Medulla oblongata (tissue), 1 donor: ENCODE data around the gene GALNT9.
"Not testable (repeated sequence)": the region's sequence is repeated elsewhere in the genome, so short reads cannot be mapped to it uniquely, and the experiment has no call there.

Source experiments
- DNase-seq: peaks from one replicate; pipeline ENCODE4 v3.0.0-alpha.2; 2015; ENCODE audit errors: extremely low spot score

The GALNT9 gene

GRCh38 chr12:132279930-132280329 is 49.5 kb downstream of the GALNT9 start:
- no peak for DNase-seq

- DNase-seq: no peak
These were observed 50.1 kb downstream of the GALNT9 start for GRCh38 chr12:132279184-132279889.

- no peak for DNase-seq
These were observed 50.8 kb downstream of the GALNT9 start for GRCh38 chr12:132278401-132279183.

DNA sequence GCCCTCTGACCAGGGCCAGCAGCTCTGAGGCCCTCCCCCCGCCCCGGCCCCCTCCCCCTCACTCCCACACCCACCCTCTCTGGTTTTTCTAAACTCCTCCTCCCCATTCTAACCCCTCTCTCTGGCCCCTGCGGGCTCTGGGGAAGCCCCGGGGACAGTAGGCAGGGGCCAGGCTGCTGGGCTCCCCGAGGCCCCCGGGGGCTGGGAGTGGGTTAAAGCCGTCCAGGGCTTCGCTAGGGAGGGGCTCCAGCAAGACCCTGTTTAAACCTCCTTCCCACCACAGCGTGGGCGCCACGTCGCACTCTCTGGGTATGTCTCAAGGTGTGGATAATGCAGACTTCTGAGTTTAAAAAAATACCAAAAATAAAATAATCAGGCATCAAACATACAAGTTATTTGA is 51.4 kb downstream of the GALNT9 start:
- no peak for DNase-seq

DNA sequence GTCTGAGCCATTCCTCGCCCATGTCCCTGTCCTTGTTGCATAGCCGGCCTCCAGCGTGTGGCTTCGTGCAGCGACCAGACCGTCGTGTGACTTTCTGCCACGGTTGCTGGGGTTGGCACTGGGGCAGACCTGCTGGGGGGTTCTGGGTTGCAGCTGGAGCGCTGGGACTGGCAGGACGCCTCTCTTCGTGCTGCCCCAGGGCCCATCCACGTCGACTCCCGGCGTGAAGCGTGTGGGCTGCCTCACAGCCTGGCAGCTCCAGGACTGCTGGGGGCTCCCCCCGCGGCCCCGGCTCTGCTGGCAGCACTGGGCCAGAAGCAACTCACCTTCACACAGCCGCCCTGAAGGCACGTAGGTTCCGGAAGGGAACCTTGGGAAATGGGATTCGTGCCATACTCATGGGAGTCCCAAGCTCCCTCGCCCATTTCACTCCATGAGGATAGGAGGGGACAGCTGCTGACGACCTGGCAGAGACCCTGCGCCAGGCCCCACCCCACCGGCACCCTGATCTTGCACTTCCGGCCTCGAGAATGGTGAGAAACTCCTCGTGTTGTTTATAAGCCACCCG is 51.9 kb downstream of the GALNT9 start:
- no peak for DNase-seq

GRCh38 chr12:132276827-132277373 is 52.5 kb downstream of the GALNT9 start:
- no peak for DNase-seq

- DNase-seq: no peak
These were observed 53.1 kb downstream of the GALNT9 start for GRCh38 chr12:132276066-132276826.

DNA sequence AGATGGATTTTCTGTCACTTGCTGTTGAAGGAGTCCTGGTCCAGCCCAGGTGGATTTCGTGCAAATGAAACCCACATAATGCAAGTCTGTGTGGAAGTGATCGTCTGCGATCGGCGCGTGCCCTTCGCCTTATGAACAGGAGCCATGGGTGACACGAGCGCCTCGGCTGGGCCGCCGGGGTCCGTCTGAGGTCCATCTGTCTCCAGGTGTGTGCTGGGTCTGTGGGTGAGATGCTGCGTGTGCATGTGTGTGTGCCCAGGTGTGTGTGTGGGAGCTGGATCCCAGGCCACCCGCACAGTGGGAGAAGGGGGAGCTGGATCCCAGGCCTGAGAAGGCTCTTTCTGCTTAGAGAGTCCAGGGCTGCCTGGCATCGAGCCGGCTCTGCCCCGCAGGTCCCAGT is 53.8 kb downstream of the GALNT9 start:
- DNase-seq: no peak

GRCh38 chr12:132275110-132275531 is 54.3 kb downstream of the GALNT9 start:
- no peak for DNase-seq

DNA sequence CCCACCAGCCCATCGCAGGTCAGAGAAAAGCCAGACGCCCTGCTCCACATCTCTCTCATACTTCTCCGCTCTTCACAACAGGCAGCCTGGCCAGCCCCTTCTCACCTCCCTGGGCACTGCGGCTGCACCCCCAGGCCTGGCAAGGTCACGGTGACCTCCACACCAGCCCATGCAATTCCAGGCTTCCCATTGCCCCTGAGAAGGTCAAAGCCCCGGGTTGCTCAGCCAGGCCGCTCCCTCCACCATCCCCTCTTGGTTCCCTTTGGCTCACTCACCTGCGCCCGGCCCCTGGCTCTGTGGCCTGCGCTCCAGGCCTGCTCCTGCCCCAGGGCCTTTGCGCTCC is 55.4 kb downstream of the GALNT9 start:
- DNase-seq: no peak

DNA sequence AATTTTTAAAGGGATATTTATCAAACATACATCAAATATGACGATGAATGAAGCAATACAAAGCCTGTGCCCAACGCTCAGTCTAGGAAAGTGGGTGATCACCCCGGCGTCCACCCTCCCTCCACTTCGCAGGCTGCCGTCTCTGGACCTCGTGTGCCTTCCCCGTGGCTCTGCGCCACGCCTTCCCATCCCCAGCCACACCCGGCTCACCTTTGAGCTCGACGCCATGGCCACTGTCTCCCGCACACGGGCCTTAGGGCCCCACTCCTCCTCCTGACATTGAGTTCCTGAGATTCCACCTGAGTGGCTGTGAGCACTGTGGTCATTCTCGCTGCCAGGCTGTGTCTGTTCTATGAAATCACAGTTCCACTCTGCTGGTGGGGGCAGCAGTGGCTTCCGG is 56.7 kb downstream of the GALNT9 start:
- DNase-seq: no peak

DNA sequence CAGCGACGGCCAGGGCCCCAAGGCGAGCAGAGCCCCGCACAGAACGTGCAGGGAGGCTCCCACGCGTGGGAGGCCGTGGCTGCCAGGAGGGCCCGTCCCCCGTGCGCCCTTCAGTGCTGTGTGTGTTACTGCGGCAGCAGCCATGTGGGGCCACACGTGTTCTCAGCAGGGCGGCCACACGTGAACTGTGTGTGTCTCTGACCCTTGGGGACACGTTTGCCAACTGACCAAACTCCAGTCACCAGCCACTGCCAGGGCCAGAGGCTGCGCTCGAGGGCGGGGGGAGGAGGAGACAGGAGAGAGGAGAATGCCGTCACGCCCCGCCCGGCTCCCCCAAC is 57.7 kb downstream of the GALNT9 start:
- DNase-seq: no peak

DNA sequence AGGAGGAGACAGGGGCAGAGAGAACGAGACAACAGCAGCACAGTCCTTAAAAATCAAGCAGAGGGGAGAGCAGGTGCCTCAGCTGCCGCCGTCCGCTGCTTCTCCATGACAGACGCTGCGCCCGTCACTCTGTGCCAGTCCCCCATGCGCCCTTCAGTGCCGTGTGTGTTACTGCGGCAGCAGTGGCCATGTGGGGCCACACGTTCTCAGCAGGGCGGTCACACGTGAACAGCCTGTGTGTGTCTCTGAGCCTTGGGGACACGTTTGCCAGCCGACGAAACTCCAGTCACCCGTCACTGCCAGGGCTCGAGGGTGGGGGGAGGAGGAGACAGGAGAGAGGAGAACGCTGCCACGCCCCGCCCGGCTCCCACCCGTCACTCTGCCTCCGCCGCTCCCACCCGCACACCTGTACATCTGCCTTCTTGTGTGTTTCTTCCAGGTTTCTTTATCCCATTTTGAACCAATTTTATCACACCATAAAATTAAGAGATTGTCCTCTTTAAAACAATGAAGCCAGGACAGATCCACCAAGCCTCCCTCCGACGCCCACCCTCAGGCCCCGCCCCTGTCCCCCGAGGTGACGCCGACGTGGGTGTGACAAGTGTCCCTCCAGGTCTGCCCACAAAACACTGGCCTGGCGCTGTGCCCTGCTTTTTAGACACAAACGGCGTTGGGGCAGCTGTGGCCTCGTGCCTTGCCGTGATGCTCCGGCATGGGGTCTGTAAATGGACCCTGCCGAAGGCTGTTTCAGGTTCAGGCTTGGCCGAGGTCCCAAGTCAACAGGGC is 58.2 kb downstream of the GALNT9 start:
- no peak for DNase-seq

GRCh38 chr12:132270516-132270915 is 58.9 kb downstream of the GALNT9 start:
- no peak for DNase-seq

DNA sequence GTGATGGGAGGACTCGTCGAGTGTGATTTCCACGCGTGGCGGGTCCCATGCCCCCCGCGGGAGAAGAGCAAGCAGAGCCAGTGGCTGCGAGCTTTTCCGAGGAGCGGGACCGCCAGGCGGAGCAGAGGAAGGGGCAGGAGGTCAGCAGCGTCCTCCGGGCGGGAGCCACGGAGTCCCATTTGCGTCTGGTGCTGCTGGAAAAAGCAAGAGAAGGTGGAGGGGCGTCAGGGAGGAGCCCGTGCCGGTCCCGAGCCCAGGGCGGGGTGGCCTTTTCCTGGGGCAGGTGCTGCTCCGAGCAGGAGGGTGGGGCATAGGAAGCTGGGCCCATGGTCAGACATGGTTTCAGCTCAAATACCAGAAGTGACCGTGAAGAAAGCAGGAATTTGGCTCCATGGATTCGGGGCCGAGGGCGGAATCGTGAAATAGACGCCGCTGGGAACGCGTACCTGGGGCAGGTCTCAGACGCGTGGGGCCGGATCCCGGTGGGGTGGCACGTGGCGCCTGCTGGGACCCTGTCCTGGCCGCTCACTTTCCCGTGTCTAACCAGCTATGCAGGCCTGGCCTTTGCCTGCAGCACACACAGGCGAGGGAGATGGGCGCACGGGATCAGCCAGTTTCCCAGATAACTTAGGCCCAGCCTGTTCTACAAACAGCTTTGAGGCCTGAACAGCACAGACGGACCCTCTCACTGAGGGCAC is 60.0 kb downstream of the GALNT9 start:
- no peak for DNase-seq

DNA sequence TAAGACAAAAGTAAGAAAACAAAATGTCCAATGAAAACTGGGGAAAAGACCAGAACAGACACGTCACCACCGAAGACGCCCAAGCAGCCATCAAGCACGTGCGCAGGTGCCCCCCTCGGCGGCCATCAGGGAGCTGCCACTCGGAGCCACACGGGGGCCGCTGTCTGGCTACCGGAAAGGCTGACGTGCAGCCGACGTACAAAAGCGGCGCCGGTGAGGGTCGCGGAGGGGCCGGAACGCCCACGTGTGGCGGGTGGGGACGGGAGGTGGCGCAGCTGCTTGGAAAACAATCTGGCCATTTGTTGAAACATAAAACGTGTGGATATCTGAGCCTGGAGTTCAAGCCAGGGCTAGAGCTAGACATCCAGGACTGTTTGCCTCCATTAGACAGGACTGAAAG is 60.7 kb downstream of the GALNT9 start:
- no peak for DNase-seq

- no peak for DNase-seq
These were observed 61.5 kb downstream of the GALNT9 start for GRCh38 chr12:132267873-132268272.

DNA sequence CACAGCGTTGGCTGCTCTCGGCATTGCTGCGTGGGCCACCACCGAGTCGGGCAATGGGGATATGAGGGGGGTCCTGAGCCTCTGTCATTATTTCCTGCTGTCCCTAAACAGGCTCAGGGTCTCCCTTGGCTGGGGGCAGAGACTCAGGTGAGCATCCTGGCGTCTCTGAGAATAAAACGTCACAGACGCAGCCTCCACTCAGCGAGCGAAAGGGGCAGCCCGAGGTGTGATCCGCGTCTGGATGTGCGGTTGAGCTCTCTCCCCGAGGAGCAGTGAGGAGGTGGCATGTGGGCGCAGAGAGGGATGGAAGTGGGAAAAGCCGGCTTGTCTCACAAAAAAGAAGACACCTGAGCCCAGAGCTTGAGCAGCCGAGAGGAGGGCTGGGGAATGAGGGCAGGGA is 62.6 kb downstream of the GALNT9 start:
- DNase-seq: no peak

- DNase-seq: no peak
These were observed 63.0 kb downstream of the GALNT9 start for GRCh38 chr12:132266370-132266769.

DNA sequence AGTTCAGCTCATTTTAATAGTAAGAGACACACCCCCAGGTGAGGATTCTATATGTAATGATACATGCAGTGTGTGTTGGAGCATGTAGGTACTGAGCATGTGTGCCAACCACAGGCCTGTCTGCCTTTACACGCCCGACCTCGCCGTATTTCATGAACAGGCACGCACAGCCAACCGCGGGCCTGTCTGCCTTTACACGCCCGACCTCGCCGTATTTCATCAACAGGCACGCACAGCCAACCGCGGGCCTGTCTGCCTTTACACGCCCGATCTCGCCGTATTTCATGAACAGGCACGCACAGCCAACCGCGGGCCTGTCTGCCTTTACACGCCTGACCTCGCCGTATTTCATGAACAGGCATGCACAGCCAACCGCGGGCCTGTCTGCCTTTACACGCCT is 63.6 kb downstream of the GALNT9 start:
- DNase-seq: not testable (repeated sequence)
